B cell (primary cell): ENCODE results near the gene GADD45A. TPM values are rescaled to one million over a fixed set of nuclear protein-coding genes. Genes with fewer than 3 reads are reported as not detected.
A peak's percentile ranks its signal among the peaks of the same experiment; 100 is the strongest.

Experiments used
- ATAC-seq: fragments of 200-7000 bp; cut with Tn5 transposase; one replicate; pipeline ENCODE4 v1.10.0; 2021; ENCODE audit warnings: low read depth, mild to moderate bottlenecking, moderate number of reproducible peaks, moderate library complexity
- CTCF ChIA-PET: fragments of 350-600 bp; sonication (Branson Sonifier 250); formaldehyde crosslinking; loops from one replicate; lab custom pipeline; 2021; ENCODE audit warnings: antibody characterized with exemption, inconsistent platforms; lab: Charles Lee
- POLR2A ChIA-PET: fragments of 350-600 bp; sonication (Branson Sonifier 250); formaldehyde crosslinking; loops from one replicate; lab custom pipeline; 2021; ENCODE audit warnings: antibody characterized with exemption; lab: Charles Lee
- DNase-seq: peaks from one replicate; pipeline ENCODE4 v3.0.0; 2013
- H2AFZ ChIP-seq: 2 replicates; pipeline ENCODE4 v1.6.1; 2012; ENCODE audit warnings: mild to moderate bottlenecking, low read depth, low read length; ENCODE audit not compliant: insufficient read depth, poor library complexity, severe bottlenecking
- H3K27ac ChIP-seq, 2 donors: 1 replicate in 1 of 2; 2 replicates in 1 of 2; pipeline ENCODE4 v1.5.1; 2012 to 2013; ENCODE audit warnings: low read length in 2 of 2, mild to moderate bottlenecking in 2 of 2, moderate library complexity in 1 of 2
- H3K27me3 ChIP-seq, 4 experiments: fragments of 200-600 bp in 1 of 4; sonication (generic) in 1 of 4; replicated peaks in 1 of 4; 1 replicate in 2 of 4; 2 replicates in 2 of 4; pipeline versions ENCODE4 v1.6.1 to v1.7.0; 2013 to 2016; ENCODE audit warnings: low read length in 3 of 4, mild to moderate bottlenecking in 2 of 4, mixed read lengths in 1 of 4, moderate library complexity in 1 of 4; ENCODE audit not compliant: insufficient read depth in 4 of 4, control insufficient read depth in 3 of 4; ENCODE audit errors: control extremely low read depth in 1 of 4
- H3K36me3 ChIP-seq, 2 experiments: replicated peaks in 1 of 2; 1 replicate in 1 of 2; 2 replicates in 1 of 2; pipeline versions ENCODE4 v1.6.1 to v1.7.1; 2013; ENCODE audit warnings: low read length in 1 of 2; ENCODE audit not compliant: insufficient read depth in 2 of 2, control insufficient read depth in 1 of 2; ENCODE audit errors: control extremely low read depth in 1 of 2, extremely low read depth in 1 of 2
- H3K4me1 ChIP-seq, 2 donors: fragments of 200-600 bp in 1 of 2; sonication (generic) in 1 of 2; 1 replicate in 1 of 2; 2 replicates in 1 of 2; pipeline versions ENCODE4 v1.5.1 to v1.6.1; 2013 to 2017; ENCODE audit warnings: low read length in 2 of 2; ENCODE audit not compliant: control insufficient read depth in 2 of 2, insufficient read depth in 2 of 2
- H3K4me2 ChIP-seq: replicated peaks from 2 replicates; pipeline ENCODE3; 2012; ENCODE audit warnings: mild to moderate bottlenecking, low read depth, low read length; ENCODE audit not compliant: poor library complexity, severe bottlenecking
- H3K4me3 ChIP-seq, 5 experiments: fragments of 200-600 bp in 1 of 5; sonication (generic) in 1 of 5; 1 replicate in 3 of 5; 2 replicates in 2 of 5; pipeline versions ENCODE4 v1.5.1 to v1.7.0; 2011 to 2016; ENCODE audit warnings: low read length in 4 of 5, mild to moderate bottlenecking in 4 of 5, low read depth in 2 of 5, control low read depth in 1 of 5, moderate library complexity in 1 of 5; ENCODE audit not compliant: insufficient read depth in 1 of 5; ENCODE audit errors: control extremely low read depth in 1 of 5, extremely low read depth in 1 of 5
- H3K79me2 ChIP-seq: fragments of 200-600 bp; sonication (generic); one replicate; pipeline ENCODE4 v1.6.0; 2016; ENCODE audit warnings: low read length; ENCODE audit not compliant: control insufficient read depth, insufficient read depth
- H3K9ac ChIP-seq: fragments of 200-600 bp; sonication (generic); 2 replicates; pipeline ENCODE4 v1.6.1; 2017; ENCODE audit warnings: mild to moderate bottlenecking, low read length, moderate library complexity
- H3K9me3 ChIP-seq, 3 donors: one replicate each; pipeline versions ENCODE4 v1.6.1 to v1.7.1; 2013; ENCODE audit warnings: low read length in 2 of 3; ENCODE audit not compliant: control insufficient read depth in 2 of 3, insufficient read depth in 1 of 3; ENCODE audit errors: control extremely low read depth in 1 of 3
- H4K20me1 ChIP-seq: 2 replicates; pipeline ENCODE4 v1.6.0; 2012; ENCODE audit warnings: mild to moderate bottlenecking, low read length; ENCODE audit not compliant: insufficient read depth, control insufficient read depth, poor library complexity, severe bottlenecking
- H3K27ac Mint-ChIP-seq: one replicate; pipeline ENCODE4 v1.8.0; 2021; ENCODE audit warnings: mixed read lengths
- H3K27me3 Mint-ChIP-seq: one replicate; pipeline ENCODE4 v1.8.0; 2021; ENCODE audit warnings: mixed read lengths
- H3K4me1 Mint-ChIP-seq: one replicate; pipeline ENCODE4 v1.8.0; 2021; ENCODE audit warnings: mixed read lengths
- H3K4me3 Mint-ChIP-seq: one replicate; pipeline ENCODE4 v1.8.0; 2021; ENCODE audit warnings: mixed read lengths
- H3K9me3 Mint-ChIP-seq: one replicate; pipeline ENCODE4 v1.8.0; 2022; ENCODE audit warnings: mixed read lengths; ENCODE audit not compliant: insufficient read depth
- CTCF ChIP-seq: fragments of 200-600 bp; IDR thresholded peaks from one replicate; pipeline ENCODE4 v1.8.0; 2022; ENCODE audit warnings: antibody characterized with exemption, mild to moderate bottlenecking
- EZH2 ChIP-seq: IDR thresholded peaks from 2 replicates; pipeline ENCODE4 v1.6.1; 2012; ENCODE audit warnings: borderline replicate concordance, low read depth, mild to moderate bottlenecking, moderate library complexity, low read length; ENCODE audit not compliant: insufficient read depth, poor library complexity, severe bottlenecking
- WGBS: methylation state at CpG from one replicate; pipeline ENCODE4 v1.1.5; 2013; ENCODE audit warnings: missing lambda C conversion rate; ENCODE audit not compliant: insufficient coverage; 5-methylcytosine and 5-hydroxymethylcytosine counted together
- intact Hi-C: fragments of 100-400 bp; cut with micrococcal nuclease; formaldehyde crosslinking; loops from one replicate; pipeline ENCODE4 v1.10.0; 2022
- polyA plus RNA-seq: library from polyadenylated mRNA; depleted of rRNA; stranded (reverse); fragments of >200 nt; gene quantifications from 2 replicates; pipeline ENCODE4 v1.2.3, GENCODE V29; 2012
- total RNA-seq, 2 donors: library from RNA; stranded (reverse); fragments of 120-200 nt in 1 of 2; gene quantifications; 1 replicate in 1 of 2; 2 replicates in 1 of 2; pipeline versions ENCODE4 v1.2.3 to v1.2.4, GENCODE V29; 2013 to 2022

Gene GADD45A
- total and polyA plus RNA-seq, 2 donors (not counting 1 experiment from before 2014, with no cell fraction given) = 11.6 to 21.1 TPM

- WGBS = 80% methylated on average over 1 of the region's 3 CpGs
- H3K27ac Mint-ChIP-seq = peak overlapping the region; percentile 98
- Histone ChIP-seq H3K9me3 (no peaks in the 10 kb centered on the region), H3K4me2 (peak overlapping the region; percentile 81), H3K36me3 (no peaks in the 10 kb centered on the region), H3K27ac (peak overlapping the region; percentile 33 to 71), H3K79me2 (no peaks in the 10 kb centered on the region), H3K4me1 (peaks cover 32 to 43% of the 10 kb centered on the region in 2 donors), H3K27me3 (no peaks in the 10 kb centered on the region), H2AFZ (peak overlapping the region; percentile 89), H4K20me1 (no peaks in the 10 kb centered on the region), H3K4me3 (peak overlapping the region in 2 of 5 experiments; percentile 18 to 55), H3K9ac (peak overlapping the region; percentile 62)
- H3K4me3 Mint-ChIP-seq = peak overlapping the region; percentile 89
- H3K9me3 Mint-ChIP-seq = no peaks in the 10 kb centered on the region
- ChIA-PET POLR2A (interaction anchor here (1.2 kb wide), 1 partner anchor 52 kb away, joined by 4 read pairs; the partner anchor contains the start of gene GADD45A), CTCF (interaction anchor here (0.9 to 3.4 kb wide), 3 partner anchors 22 to 52 kb away, joined by 3 to 27 read pairs (median 5); partner anchors contain the start of gene GADD45A)
- H3K4me1 Mint-ChIP-seq = peaks cover 40% of the 10 kb centered on the region
- intact Hi-C loops = loop anchor here (1.0 kb wide), 2 partner anchors 51 to 306 kb away; partner anchors contain the start of genes GADD45A and SERBP1
- no peaks in the 10 kb centered on the region for H3K27me3 Mint-ChIP-seq
- TF ChIP-seq EZH2 (no peak), CTCF (no peak)
- ATAC-seq (no peak), DNase-seq (no peak)
Observed at GRCh38 chr1:67736750-67737149, 51.7 kb downstream of the GADD45A start.

GRCh38 chr1:67737875-67738274 is 52.9 kb downstream of the GADD45A start:
- Histone ChIP-seq H4K20me1 (no peaks in the 10 kb centered on the region), H3K4me1 (peaks cover 32 to 40% of the 10 kb centered on the region in 2 donors), H3K9ac (no peak overlapping the region), H2AFZ (no peak overlapping the region), H3K4me3 (no peak overlapping the region), H3K27me3 (no peaks in the 10 kb centered on the region), H3K79me2 (no peaks in the 10 kb centered on the region), H3K9me3 (no peaks in the 10 kb centered on the region), H3K36me3 (no peaks in the 10 kb centered on the region), H3K4me2 (no peak overlapping the region), H3K27ac (no peak overlapping the region)
- H3K4me3 Mint-ChIP-seq = no peak overlapping the region
- ATAC-seq (no peak), DNase-seq (no peak)
- no peak overlapping the region for H3K27ac Mint-ChIP-seq
- no peaks in the 10 kb centered on the region for H3K27me3 Mint-ChIP-seq
- intact Hi-C loops = no loop called here
- no peak for TF ChIP-seq CTCF
- TF ChIP-seq EZH2 = no peak
- ChIA-PET POLR2A (no interaction called here), CTCF (interaction anchor here (0.8 to 3.4 kb wide), 6 partner anchors 21 to 205 kb away, joined by 3 to 27 read pairs (median 4); no protein-coding TSS in a partner anchor)
- no CpG with 5 or more reads among the region's 3 CpGs for WGBS
- H3K9me3 Mint-ChIP-seq = no peaks in the 10 kb centered on the region
- H3K4me1 Mint-ChIP-seq = peaks cover 40% of the 10 kb centered on the region
